NCI-H226 (cell line): Measurements from ENCODE around the gene TFF2.

Experiments used
- DNase-seq: peaks from one replicate; pipeline ENCODE4 v3.0.0-alpha.2; 2015

TFF2 gene

GRCh38 chr21:42343963-42344510 is 6.8 kb downstream of the TFF2 start:
- DNase-seq: no peak

- no peak for DNase-seq
Measured at GRCh38 chr21:42343556-42343955, 7.2 kb downstream of the TFF2 start.

GRCh38 chr21:42343101-42343500 is 7.7 kb downstream of the TFF2 start:
- DNase-seq: no peak

GRCh38 chr21:42341776-42342542 is 8.8 kb downstream of the TFF2 start:
- no peak for DNase-seq

GRCh38 chr21:42340187-42341050 is 10.4 kb downstream of the TFF2 start:
- DNase-seq: no peak

- DNase-seq: no peak
Measured at GRCh38 chr21:42338729-42339715, 11.8 kb downstream of the TFF2 start.

- no peak for DNase-seq
Measured at GRCh38 chr21:42337830-42338728, 12.7 kb downstream of the TFF2 start.

- DNase-seq: no peak
Measured at GRCh38 chr21:42337276-42337675, 13.5 kb downstream of the TFF2 start.

- DNase-seq: no peak
Measured at GRCh38 chr21:42336054-42336453, 14.7 kb downstream of the TFF2 start.

- DNase-seq: no peak
Measured at GRCh38 chr21:42332557-42333317, 18.1 kb downstream of the TFF2 start.

GRCh38 chr21:42331660-42332059 is 19.1 kb downstream of the TFF2 start:
- DNase-seq: no peak

GRCh38 chr21:42330380-42331371 is 20.1 kb downstream of the TFF2 start:
- DNase-seq: no peak

GRCh38 chr21:42324896-42325295 is 25.9 kb downstream of the TFF2 start:
- DNase-seq: no peak

GRCh38 chr21:42321845-42322244 is 28.9 kb downstream of the TFF2 start:
- no peak for DNase-seq

GRCh38 chr21:42321231-42321630 is 29.6 kb downstream of the TFF2 start:
- DNase-seq: no peak

- no peak for DNase-seq
Measured at GRCh38 chr21:42320791-42321190, 30.0 kb downstream of the TFF2 start.

- DNase-seq: no peak
Measured at GRCh38 chr21:42319851-42320572, 30.8 kb downstream of the TFF2 start.

- no peak for DNase-seq
Measured at GRCh38 chr21:42319376-42319775, 31.4 kb downstream of the TFF2 start.
